ENCODE data around the gene POU2AF2. TPM values are rescaled to one million over a fixed set of nuclear protein-coding genes. Genes with fewer than 3 reads are reported as not detected.
"Not testable (repeated sequence)": the region's sequence is repeated elsewhere in the genome, so short reads cannot be mapped to it uniquely, and the experiment has no call there.

The POU2AF2 gene
- polyA plus RNA-seq, 4 donors: not detected

DNA sequence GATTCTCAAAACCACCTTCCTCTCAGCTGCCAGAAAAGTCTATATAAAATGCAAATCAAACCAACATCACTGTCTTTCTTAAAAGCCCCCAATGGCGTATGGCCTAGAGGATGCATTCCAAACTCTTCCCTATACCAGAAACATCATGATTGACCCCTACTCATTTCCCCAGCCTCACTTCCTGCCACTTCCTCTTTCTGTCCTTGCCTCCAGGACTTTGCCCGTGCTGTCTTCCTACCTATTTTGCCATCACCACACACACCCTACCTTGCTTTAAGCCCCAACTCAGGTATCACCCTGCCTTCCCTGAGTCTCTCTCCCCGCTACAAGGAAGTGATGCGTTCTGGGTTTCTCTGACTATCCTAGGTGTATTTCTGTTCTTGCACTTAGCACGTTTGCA, 8.1 kb downstream of the POU2AF2 start:
- DNase-seq (ENCODE audit: low read depth in 4 of 4, low spot score in 3 of 4): no peak

GRCh38 chr11:111258046-111258445, 12.5 kb downstream of the POU2AF2 start:
- DNase-seq (ENCODE audit: low read depth in 4 of 4, low spot score in 3 of 4): no peak

DNA sequence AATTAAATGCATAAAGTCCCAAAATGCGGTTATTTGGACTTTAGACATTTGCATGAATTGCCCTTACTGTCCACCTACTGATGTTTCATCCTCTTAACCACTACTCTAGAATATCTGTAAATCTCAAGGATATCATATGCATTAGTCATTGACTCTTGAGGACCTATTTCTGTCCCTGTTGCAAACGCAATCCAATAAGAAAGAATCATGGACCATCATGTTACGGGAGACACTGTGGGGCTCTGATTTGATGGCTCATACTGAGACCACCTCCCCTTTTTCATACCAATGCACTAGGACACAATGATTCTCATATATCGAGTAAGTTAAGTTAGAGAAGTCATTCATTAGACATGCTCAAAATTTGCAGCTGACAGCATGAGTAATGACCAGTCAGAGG, 14.4 kb downstream of the POU2AF2 start:
- DNase-seq (ENCODE audit: low read depth in 4 of 4, low spot score in 3 of 4): no peak

GRCh38 chr11:111260811-111261210, 15.3 kb downstream of the POU2AF2 start:
- DNase-seq (ENCODE audit: low read depth in 4 of 4, low spot score in 3 of 4): no peak

- no peak for DNase-seq (ENCODE audit: low read depth in 4 of 4, low spot score in 3 of 4)
Measured at GRCh38 chr11:111264646-111265045, 19.1 kb downstream of the POU2AF2 start.

GRCh38 chr11:111265421-111265820, 19.9 kb downstream of the POU2AF2 start:
- no peak for DNase-seq (ENCODE audit: low read depth in 4 of 4, low spot score in 3 of 4)

- not testable (repeated sequence) for DNase-seq (ENCODE audit: low read depth in 4 of 4, low spot score in 3 of 4)
Measured at GRCh38 chr11:111268303-111268702, 22.8 kb downstream of the POU2AF2 start.

DNA sequence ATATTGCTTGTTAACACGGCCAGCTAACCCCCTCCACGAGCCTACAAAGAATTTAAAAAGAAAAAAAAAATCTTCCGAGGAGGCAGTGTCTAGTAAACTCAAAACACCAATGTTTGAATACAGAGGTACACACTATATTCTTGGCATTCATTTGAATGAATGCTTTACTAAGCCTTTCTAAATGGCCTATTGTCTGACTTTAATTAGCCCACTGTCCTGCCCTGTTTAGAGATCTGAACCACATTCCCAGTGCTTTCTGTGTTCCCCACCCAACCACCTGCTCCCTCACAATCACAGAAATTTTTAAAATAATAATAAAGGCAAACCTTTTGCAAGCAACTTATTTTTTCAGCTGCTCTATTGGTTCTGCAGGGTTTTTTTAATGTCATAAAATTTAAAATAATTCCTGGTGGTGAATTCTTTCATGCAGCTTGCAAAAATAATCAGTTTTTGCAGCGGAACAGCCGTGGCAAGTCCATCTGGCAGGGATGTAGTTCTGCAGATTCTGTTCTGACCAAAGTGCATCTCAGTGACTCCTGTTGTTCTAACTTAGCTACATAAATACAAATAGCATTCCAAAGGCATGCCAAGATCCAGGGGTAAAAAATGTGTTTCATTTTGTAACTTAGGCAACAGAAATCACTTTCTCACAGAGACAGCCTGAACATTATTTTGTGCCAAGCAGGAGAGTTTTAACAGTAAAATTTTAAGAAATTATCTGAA, 23.8 kb downstream of the POU2AF2 start:
- DNase-seq (ENCODE audit: low read depth in 4 of 4, low spot score in 3 of 4): no peak

- no peak for DNase-seq (ENCODE audit: low read depth in 4 of 4, low spot score in 3 of 4)
Measured at GRCh38 chr11:111272420-111272819, 26.9 kb downstream of the POU2AF2 start.

DNA sequence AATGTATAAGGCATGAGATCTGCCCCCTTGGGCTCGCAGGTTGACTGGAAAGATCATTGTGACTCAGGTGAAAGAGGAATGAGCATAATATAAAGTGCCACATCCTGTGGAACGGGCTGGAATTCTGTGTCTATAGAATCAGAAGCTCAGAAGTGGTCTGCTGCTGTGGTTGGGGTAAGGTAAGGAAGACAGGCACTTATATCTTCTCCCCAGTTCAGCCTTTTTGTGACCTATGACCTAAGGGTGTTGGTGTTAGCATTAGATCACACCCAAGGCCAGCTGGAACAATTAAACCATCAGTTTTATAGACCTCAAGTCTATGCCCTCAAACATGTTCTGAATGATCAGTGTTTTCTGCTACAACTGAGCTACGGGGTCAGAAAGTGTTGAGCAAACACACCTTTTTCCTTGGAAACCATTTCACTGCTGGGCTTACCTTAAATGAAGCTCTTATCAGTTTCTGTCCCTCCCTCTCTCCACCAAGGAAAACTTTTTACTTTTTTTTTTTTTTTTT, 37.1 kb downstream of the POU2AF2 start:
- DNase-seq (ENCODE audit: low read depth in 4 of 4, low spot score in 3 of 4): no peak

DNA sequence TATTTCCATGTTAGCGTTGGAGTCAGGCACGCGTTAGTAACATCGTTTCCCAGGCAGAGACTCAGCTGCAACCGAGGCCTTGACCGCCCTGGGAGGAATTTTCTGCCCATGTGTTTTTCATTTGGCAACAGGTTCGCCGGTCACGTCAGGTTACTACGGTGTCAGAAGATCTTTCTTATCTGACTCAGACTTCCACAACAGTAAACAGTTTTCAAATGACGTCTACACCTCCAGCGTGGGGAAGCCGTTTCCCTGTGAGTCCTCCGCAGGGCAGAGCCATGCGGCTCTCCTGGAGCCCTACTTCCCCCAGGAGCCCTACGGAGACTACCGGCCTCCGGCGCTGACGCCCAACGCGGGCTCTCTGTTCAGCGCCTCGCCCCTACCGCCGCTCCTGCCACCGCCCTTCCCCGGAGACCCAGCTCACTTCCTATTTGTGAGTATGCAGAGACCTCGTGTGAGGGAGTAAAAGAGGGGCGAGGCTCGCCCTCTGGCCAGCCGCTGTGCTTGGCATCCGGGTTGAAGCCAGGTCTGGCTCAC, 38.5 kb downstream of the POU2AF2 start:
- no peak for DNase-seq (ENCODE audit: low read depth in 4 of 4, low spot score in 3 of 4)

DNA sequence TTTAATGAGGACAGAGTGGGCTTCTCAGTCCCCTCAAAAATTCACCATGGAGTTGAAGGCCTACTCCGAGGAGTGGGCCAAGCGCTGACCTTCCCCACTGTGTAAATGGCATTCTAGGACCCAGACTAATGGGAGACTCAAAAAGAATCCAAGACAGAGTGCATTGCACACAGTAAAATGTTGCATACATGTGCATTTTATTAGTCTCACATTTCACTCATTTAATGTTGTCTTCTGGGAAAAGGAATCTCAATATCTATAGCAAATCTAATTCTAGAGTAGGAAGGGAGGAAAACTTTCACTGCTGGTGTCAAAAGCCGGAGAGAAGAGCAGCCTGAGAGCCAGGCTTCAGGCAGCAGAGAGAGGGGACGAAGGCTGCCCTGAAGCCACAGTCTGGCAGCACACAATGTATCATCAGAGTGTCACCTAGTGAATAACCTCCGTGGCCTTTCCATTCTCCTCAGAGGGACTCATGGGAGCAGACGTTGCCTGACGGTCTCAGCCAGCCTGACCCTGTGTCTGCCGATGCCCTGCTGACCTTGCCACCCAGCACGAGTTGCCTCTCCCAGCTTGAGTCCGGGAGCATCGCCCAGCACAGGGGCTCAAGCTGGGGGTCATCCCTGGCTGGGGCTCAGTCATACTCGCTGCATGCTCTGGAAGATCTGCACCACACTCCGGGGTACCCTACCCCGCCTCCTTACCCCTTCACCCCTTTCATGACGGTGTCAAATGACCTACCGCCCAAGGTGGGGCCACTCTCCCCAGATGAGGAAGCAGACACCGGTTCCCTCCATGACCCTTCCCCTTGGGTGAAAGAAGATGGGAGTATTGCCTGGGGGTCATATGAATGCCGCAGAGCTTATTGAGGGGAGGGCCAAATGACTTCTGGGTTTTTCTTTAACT, 39.9 kb downstream of the POU2AF2 start:
- no peak for DNase-seq (ENCODE audit: low read depth in 4 of 4, low spot score in 3 of 4)

GRCh38 chr11:111291764-111292163, 46.2 kb downstream of the POU2AF2 start:
- no peak for DNase-seq (ENCODE audit: low read depth in 4 of 4, low spot score in 3 of 4)

DNA sequence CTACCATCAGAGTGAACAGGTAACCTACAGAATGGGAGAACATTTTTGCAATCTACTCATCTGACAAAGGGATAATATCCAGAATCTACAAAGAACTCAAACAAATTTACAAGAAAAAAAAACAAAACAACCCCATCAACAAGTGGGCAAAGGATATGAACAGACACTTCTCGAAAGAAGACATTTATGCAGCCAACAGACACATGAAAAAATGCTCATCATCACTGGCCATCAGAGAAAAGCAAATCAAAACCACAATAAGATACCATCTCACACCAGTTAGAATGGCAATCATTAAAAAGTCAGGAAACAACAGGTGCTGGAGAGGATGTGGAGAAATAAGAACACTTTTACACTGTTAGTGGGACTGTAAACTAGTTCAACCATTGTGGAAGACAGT, 46.9 kb downstream of the POU2AF2 start:
- DNase-seq (ENCODE audit: low read depth in 4 of 4, low spot score in 3 of 4): not testable (repeated sequence)

- DNase-seq (ENCODE audit: low read depth in 4 of 4, low spot score in 3 of 4): no peak
Measured at GRCh38 chr11:111296196-111296595, 50.7 kb downstream of the POU2AF2 start.

GRCh38 chr11:111297696-111298095, 52.2 kb downstream of the POU2AF2 start:
- DNase-seq (ENCODE audit: low read depth in 4 of 4, low spot score in 3 of 4): no peak

- no peak for DNase-seq (ENCODE audit: low read depth in 4 of 4, low spot score in 3 of 4)
Measured at GRCh38 chr11:111298413-111299100, 53.0 kb downstream of the POU2AF2 start, which contains the start of gene POU2AF3. Gene POU2AF3 (plus strand): TSS chr11:111298546. CDS start chr11:111298582, 36 bp downstream.

DNA sequence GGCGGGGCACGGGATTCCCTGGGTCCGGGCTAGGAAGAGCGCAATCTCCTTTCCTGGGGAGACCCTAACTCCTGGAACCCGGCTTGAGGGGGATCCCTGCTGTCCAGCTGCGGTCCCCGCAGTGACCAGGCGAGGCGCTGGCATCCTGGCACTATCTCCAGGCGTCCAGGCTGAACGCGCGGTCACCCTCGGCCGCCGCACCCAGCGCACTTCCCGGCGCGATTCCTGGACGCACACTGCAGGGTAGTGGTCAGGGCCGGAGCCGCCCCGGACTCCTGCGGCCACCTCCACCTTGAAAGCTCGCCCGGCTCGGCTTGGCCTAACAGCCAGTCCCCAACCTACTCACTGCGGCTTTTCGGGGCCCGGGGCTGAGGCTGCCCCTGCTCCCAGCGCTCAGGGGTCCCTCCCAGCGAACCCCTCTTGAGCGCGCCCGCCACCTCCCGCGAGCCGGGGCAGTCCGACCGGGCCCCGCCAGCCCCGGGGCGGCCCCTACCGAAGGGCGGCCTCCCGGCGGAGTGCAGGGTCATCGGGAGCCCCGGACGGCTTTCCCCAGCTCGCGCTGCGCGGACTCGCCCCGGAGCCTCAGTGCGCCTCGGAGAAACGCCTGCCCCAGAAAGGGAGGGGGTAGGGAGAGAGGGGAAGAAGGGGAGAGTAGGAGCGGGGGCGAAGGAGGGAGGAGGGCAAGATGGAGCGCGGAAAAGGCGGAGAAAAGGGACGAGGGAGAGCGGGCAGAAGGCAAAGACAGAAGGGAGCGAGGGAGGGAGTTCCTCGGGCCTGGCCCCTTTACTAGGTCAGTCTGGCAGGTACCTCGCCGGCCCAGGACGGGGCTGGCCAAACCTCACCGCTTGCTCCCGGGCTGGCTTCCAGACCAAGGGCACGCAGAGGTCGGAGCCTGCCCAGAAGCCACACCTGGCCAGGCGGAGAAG, 53.8 kb downstream of the POU2AF2 start:
- peak in 3 of 4 donors; percentile 45 to 67 (median 50) for DNase-seq (ENCODE audit: low read depth in 4 of 4, low spot score in 3 of 4)

GRCh38 chr11:111300569-111300968, 55.0 kb downstream of the POU2AF2 start:
- no peak for DNase-seq (ENCODE audit: low read depth in 4 of 4, low spot score in 3 of 4)
